ENCODE data around the gene DCHS2.

The DCHS2 gene, protein sequence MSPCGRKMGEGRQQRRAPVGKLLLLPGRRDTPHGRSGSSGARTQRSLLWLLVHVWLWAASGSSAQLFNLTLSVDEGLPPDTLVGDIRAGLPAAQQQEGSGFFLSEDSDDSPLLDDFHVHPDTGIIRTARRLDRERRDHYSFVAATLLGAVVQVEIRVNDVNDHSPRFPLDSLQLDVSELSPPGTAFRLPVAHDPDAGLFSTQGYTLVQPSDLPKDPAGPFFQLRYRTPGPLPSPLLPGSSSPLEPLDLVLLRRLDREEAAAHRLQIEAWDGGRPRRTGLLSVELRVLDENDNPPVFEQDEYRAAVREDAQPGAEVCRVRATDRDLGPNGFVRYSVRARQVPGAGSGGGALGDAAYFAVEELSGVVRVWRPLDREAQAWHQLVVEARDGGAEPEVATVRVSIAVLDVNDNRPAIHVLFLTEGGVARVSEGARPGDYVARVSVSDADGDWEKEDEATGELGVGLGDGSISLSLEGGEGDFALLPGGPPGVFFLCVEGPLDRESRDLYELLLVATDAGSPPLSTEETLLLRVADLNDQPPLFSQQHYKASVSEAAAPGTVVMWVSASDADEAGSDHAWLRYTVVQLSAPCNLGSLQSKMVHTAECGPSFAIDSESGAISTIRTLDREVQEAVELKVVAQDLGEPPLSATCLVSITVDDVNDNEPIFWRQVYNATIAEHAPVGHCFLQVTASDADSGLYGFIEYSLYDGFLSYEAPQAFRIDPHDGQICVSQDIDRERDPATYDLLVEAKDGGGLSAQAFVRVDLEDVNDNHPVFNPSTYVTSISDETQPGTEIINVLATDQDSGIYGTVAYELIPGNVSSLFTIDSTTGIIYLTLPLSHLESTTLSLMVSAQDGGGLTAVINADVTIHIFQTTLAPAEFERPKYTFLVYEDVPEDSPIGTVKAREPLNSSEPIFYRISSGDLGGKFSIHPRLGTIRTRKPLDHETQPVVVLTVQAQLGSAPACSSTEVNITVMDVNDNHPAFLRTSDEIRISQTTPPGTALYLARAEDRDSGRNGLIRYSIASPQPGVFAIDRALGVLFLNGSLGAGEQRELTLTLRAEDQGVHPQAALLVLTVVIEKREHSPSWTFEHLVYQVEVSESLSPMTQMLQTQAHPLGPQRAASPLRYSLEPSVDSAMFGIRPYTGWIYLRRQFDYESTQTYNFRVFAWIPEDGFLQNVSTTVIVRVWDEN (N-terminal part only)

DNA sequence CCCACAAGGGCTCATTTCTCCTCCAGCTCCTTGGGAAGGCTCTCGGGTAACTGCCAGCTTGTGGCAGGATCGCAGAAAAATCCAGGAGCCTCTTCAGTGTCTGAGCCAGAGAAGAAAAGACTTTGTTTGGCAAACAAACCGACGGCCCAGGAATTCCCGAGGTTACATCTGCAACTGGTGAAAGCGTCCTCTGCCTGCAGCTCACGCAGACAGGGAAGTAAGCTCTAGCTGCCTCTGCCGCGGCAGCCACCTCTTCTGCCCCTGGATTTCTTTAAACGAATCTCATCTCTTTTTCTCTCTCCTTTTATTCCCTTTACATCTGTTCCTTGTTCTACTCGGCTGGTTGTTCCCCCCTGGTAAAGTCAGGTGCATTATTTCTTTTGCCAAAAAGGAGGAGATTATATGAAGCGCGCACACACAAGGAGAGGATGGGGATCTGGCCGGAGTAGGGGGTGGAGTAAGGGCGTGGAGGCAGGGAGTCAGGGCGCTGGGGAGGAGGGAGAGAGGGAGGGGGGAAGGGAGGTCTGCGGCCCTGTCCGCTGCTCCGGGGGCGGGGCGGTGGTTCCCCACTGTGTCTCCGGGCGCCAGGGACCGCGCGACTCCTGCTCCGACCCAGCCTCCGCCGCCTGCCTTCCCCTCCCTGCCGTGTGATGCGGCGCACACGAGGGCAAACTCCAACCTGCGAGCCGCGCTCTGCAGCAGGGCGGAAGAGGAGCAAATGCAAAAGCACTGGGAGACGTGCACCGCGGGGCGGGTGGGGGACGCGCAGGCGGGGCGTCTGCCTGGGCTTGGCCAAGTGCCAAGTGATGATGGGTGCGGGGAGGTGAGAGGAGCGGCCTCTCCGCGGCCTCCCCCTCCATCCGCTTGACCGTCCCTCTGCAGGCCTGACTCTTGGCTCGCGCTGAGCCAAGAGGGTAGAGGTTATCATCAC lies at the start of gene DCHS2:
Gene DCHS2 (minus strand): TSS at position 459 of the 931 bp plus-strand sequence. CDS start 444 bp downstream, at position 15.
- peak within 1 kb of the TSS; percentile 70 to 83 (median 82) for H3K27ac Mint-ChIP-seq
- peaks cover 71% of the 10 kb centered on the region for H3K27me3 Mint-ChIP-seq (ENCODE audit: low read depth)
- peaks cover 4% of the 10 kb centered on the region for H3K9me3 Mint-ChIP-seq

DNA sequence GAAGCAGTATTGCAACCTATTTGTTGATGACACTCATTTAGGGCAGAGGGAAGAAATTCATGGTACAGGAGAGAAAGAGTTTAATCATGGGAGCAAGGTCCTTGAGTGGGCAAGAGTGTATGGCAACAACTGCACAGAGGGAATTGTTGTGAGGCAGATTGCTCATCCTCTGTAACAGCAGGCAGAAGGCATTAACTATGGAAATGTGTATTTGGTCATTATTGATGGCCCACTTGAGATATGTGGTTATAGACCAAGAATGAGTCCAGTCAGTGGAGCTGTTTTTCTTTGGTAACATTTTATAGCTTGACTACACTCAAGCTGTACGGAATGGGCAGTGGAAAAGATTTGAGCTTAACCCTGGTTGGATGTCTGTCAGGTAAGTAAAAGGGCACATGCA lies 42.7 kb upstream of the DCHS2 start:
- Mint-ChIP-seq H3K9me3 (no peaks in the 10 kb centered on the region), H3K27ac (peak overlapping the region in 1 of 3 experiments; percentile 53), H3K36me3 (ENCODE audit: low read depth) (peaks cover 28% of the 10 kb centered on the region), H3K27me3 (ENCODE audit: low read depth) (no peaks in the 10 kb centered on the region), H3K4me3 (no peak overlapping the region), H3K4me1 (peaks cover 9% of the 10 kb centered on the region)
- TF ChIP-seq, protein P1, sequence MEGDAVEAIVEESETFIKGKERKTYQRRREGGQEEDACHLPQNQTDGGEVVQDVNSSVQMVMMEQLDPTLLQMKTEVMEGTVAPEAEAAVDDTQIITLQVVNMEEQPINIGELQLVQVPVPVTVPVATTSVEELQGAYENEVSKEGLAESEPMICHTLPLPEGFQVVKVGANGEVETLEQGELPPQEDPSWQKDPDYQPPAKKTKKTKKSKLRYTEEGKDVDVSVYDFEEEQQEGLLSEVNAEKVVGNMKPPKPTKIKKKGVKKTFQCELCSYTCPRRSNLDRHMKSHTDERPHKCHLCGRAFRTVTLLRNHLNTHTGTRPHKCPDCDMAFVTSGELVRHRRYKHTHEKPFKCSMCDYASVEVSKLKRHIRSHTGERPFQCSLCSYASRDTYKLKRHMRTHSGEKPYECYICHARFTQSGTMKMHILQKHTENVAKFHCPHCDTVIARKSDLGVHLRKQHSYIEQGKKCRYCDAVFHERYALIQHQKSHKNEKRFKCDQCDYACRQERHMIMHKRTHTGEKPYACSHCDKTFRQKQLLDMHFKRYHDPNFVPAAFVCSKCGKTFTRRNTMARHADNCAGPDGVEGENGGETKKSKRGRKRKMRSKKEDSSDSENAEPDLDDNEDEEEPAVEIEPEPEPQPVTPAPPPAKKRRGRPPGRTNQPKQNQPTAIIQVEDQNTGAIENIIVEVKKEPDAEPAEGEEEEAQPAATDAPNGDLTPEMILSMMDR (IDR thresholded peaks at IDR 0.05; ENCODE audit: unreplicated experiment in 3 of 3) = no peak

More for the DNA sequence above, at the start of gene DCHS2:
- TF ChIP-seq, protein P1 (IDR thresholded peaks at IDR 0.05; ENCODE audit: unreplicated experiment in 3 of 3) = no peak
- Mint-ChIP-seq H3K4me1 (peaks cover 11% of the 10 kb centered on the region), H3K4me3 (peak within 1 kb of the TSS; percentile 80 to 88 (median 87)), H3K36me3 (ENCODE audit: low read depth) (peaks cover 3% of the 10 kb centered on the region)

DNA sequence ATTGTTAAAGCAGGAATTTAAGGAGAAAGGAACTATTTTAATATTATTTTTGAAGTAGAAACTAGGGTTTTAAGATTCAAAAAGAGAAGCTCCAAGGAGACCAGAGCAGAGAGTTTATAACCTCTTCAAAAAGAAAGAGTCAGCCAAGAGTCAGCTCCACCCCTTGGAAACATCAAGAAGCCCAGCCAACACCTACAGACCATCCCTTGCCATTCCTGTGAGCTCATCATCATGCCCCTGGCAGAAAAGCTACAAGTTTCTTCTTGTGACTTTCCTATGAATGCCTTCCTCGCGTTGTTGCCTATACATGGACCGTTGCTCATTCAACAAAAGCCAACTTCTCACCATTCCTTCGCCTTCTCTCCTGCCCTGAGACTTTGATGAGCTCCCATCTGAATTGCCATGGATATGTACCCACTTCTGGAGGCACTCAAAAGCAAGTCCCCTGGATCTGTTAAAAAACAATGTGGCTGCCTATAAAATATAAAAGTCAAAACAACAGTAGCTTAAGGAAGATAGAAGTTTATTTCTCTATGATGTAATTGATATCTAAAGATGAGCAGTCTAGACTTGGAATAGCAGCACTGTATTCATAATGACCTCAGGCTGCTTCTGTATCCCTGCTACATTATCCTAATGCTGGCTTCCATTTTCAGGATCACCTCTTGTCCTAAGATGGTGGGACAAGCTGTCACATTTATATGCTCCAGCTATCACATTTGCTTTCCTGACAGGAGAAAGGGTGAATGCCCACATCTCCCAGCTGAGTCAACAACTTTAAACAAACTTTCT lies 38.3 kb upstream of the DCHS2 start:
- Mint-ChIP-seq H3K27ac (peak overlapping the region in 2 of 3 experiments; percentile 67 to 76), H3K36me3 (ENCODE audit: low read depth) (peaks cover 5% of the 10 kb centered on the region), H3K27me3 (ENCODE audit: low read depth) (no peaks in the 10 kb centered on the region), H3K4me1 (peaks cover 10% of the 10 kb centered on the region), H3K9me3 (no peaks in the 10 kb centered on the region), H3K4me3 (peak overlapping the region in 1 of 3 experiments; percentile 5)
- TF ChIP-seq, protein P1 (IDR thresholded peaks at IDR 0.05; ENCODE audit: unreplicated experiment in 3 of 3) = no peak

DNA sequence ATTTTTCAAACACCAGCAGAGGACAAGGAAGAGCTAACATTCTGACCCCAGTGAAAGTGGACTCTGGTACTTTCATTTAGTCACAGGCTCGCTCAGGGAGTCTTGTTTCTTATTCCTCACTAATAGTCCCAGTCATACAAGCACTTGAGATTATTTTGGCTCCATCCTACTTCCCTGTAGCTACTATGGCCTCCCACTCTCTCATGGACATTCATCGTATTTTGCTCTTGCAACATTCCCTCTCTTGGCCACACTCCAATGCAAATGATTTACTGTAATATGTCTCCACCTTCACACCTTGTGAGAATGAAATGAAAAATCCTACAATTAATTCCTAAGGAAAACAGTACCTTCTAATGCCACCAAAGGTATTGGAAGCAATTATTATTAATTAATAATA lies 37.3 kb upstream of the DCHS2 start:
- TF ChIP-seq, protein P1 (IDR thresholded peaks at IDR 0.05; ENCODE audit: unreplicated experiment in 3 of 3) = no peak

More for the DNA sequence above, 37.3 kb upstream of the DCHS2 start:
- Mint-ChIP-seq H3K27ac (peak overlapping the region in 1 of 3 experiments; percentile 76), H3K9me3 (no peaks in the 10 kb centered on the region), H3K4me1 (peaks cover 10% of the 10 kb centered on the region), H3K36me3 (ENCODE audit: low read depth) (no peaks in the 10 kb centered on the region), H3K27me3 (ENCODE audit: low read depth) (no peaks in the 10 kb centered on the region), H3K4me3 (no peak overlapping the region)

All from nephron (organoid).